Smooth muscle cell (in vitro differentiated cells): ENCODE data around the gene PACS2. TPM values are rescaled to one million over a fixed set of nuclear protein-coding genes. Genes with fewer than 3 reads are reported as not detected.

Experiments
- DNase-seq: peaks from one replicate; lab custom pipeline; 2025; ENCODE audit not compliant: unreplicated experiment; lab: John Stamatoyannopoulos, UW
- H2AFZ ChIP-seq: fragments of 200-600 bp; sonication (generic); 2 replicates; pipeline ENCODE4 v1.6.0; 2016; ENCODE audit warnings: antibody characterized with exemption, low read depth, mild to moderate bottlenecking
- H3F3A ChIP-seq: fragments of 200-600 bp; sonication (generic); 2 replicates; pipeline ENCODE4 v1.6.0; 2017; ENCODE audit warnings: antibody characterized with exemption, low read depth
- H3K27ac ChIP-seq: fragments of 200-600 bp; sonication (generic); 2 replicates; pipeline ENCODE4 v1.5.1; 2016; ENCODE audit warnings: low read depth, mild to moderate bottlenecking
- H3K27me3 ChIP-seq: fragments of 200-600 bp; sonication (generic); 2 replicates; pipeline ENCODE4 v1.6.1; 2016; ENCODE audit warnings: low read depth, mild to moderate bottlenecking
- H3K36me3 ChIP-seq: fragments of 200-600 bp; sonication (generic); 2 replicates; pipeline ENCODE4 v1.5.1; 2016; ENCODE audit warnings: low read depth
- H3K4me1 ChIP-seq: fragments of 200-600 bp; sonication (generic); 2 replicates; pipeline ENCODE4 v1.5.1; 2016; ENCODE audit warnings: low read depth
- H3K4me2 ChIP-seq: fragments of 200-600 bp; sonication (generic); 2 replicates; pipeline ENCODE4 v1.6.0; 2016; ENCODE audit warnings: mild to moderate bottlenecking
- H3K4me3 ChIP-seq: fragments of 200-600 bp; sonication (generic); 2 replicates; pipeline ENCODE4 v1.5.1; 2016; ENCODE audit warnings: mild to moderate bottlenecking
- H3K79me2 ChIP-seq: fragments of 200-600 bp; sonication (generic); 2 replicates; pipeline ENCODE4 v1.6.0; 2016; ENCODE audit warnings: low read depth, mild to moderate bottlenecking
- H3K9ac ChIP-seq: fragments of 200-600 bp; sonication (generic); 2 replicates; pipeline ENCODE4 v1.6.0; 2016; ENCODE audit warnings: low read depth
- H3K9me3 ChIP-seq: fragments of 200-600 bp; sonication (generic); replicated peaks from 2 replicates; pipeline ENCODE4 v1.5.1; 2016; ENCODE audit warnings: low read depth
- H4K20me1 ChIP-seq: fragments of 200-600 bp; sonication (generic); 2 replicates; pipeline ENCODE4 v1.6.0; 2016; ENCODE audit warnings: low read depth
- CTCF ChIP-seq: fragments of 200-600 bp; sonication (generic); IDR thresholded peaks from 2 replicates; pipeline ENCODE4 v1.5.1; 2017; ENCODE audit warnings: borderline replicate concordance, mild to moderate bottlenecking, antibody characterized with exemption; ENCODE audit not compliant: insufficient read depth, poor library complexity, severe bottlenecking
- WGBS: methylation state at CpG from one replicate; pipeline ENCODE4 v1.1.7; 2016; ENCODE audit warnings: low lambda C conversion rate; 5-methylcytosine and 5-hydroxymethylcytosine counted together
- polyA plus RNA-seq: library from polyadenylated mRNA; unstranded; fragments of >200 nt; fragmentation: Nextera tagmentation; extraction: Ambion mirVana; gene quantifications from 2 replicates; pipeline ENCODE4 v1.2.1, GENCODE V29; 2016
- total RNA-seq: library from RNA; depleted of rRNA; stranded (reverse); fragments of >200 nt; gene quantifications from 2 replicates; pipeline ENCODE4 v1.2.3, GENCODE V29; 2014

PACS2 gene
- total and polyA plus RNA-seq, 2 experiments from 2014 or later = 36.9 to 49.1 TPM

- TF ChIP-seq CTCF = no peak
These were observed 15.9 kb downstream of the PACS2 start for GRCh38 chr14:105330491-105330895.

DNA sequence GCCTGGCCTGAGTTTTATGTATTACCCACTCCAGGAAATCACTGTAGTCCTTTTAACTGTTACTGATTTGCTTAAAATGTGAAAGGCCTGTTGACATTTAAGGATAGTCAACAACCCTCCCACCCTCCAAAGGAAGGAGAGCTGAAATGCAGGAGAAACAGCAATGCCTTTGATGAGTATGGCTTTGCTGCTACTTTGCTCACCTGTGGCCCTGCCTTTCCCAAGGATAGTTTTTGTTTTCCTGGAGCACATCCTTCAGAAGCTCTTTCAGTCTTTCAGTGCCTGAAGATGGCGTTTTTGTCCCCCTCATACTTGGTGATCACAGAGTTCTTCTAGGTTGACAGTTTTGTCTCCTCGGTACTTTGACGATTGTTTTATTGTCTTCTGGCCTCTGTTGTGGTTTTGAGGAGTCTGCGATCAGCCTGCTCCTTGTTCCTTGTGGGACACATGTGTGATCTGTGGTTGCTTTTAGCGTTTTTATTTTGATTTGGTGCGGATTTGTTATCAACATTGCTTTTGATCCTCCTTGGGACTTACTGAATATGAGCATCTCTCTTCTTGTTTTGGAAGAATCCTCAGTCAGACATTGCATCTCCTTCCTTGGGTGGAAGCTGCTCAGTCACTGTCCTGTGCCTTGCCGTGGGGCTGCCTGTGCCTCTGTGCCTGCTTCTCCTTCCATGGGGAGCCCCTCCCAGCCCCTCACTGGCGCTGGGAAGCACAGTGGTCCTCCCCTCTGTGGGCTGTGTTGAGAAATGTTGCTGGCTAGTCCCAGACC, 17.2 kb downstream of the PACS2 start:
- Histone ChIP-seq H2AFZ (no peak overlapping the region), H3K79me2 (peaks cover 30% of the 10 kb centered on the region)
- 88% methylated on average over 8 of the region's 8 CpGs for WGBS

More at GRCh38 chr14:105330491-105330895, 15.9 kb downstream of the PACS2 start:
- Histone ChIP-seq H3K27me3 (no peaks in the 10 kb centered on the region), H3K79me2 (peaks cover 36% of the 10 kb centered on the region), H4K20me1 (peaks cover 88% of the 10 kb centered on the region), H3K4me3 (no peak overlapping the region), H2AFZ (no peak overlapping the region), H3K4me2 (peak overlapping the region; percentile 65), H3F3A (no peaks in the 10 kb centered on the region), H3K36me3 (no peaks in the 10 kb centered on the region), H3K27ac (no peak overlapping the region), H3K9ac (no peak overlapping the region), H3K4me1 (peaks cover 13% of the 10 kb centered on the region), H3K9me3 (no peaks in the 10 kb centered on the region)
- DNase-seq = no peak
- 66% methylated on average over 12 of the region's 13 CpGs for WGBS

GRCh38 chr14:105332350-105332874, 17.9 kb downstream of the PACS2 start:
- no peaks in the 10 kb centered on the region for H3F3A ChIP-seq
- no peak overlapping the region for H3K9ac ChIP-seq
- no peak for DNase-seq
- no peaks in the 10 kb centered on the region for H3K9me3 ChIP-seq
- peaks cover 88% of the 10 kb centered on the region for H4K20me1 ChIP-seq
- H3K27me3 ChIP-seq = no peaks in the 10 kb centered on the region
- TF ChIP-seq CTCF = no peak
- H3K4me1 ChIP-seq = peaks cover 11% of the 10 kb centered on the region
- H3K79me2 ChIP-seq = peaks cover 32% of the 10 kb centered on the region
- H3K36me3 ChIP-seq = no peaks in the 10 kb centered on the region
- H3K4me3 ChIP-seq = no peak overlapping the region
- 89% methylated on average over 11 of the region's 11 CpGs for WGBS
- H3K27ac ChIP-seq = no peak overlapping the region
- H2AFZ ChIP-seq = no peak overlapping the region
- H3K4me2 ChIP-seq = no peak overlapping the region

More for the DNA sequence above, 17.2 kb downstream of the PACS2 start:
- no peaks in the 10 kb centered on the region for H3K36me3 ChIP-seq
- no peak for DNase-seq
- H3K27ac ChIP-seq = no peak overlapping the region
- no peaks in the 10 kb centered on the region for H3F3A ChIP-seq
- H3K27me3 ChIP-seq = no peaks in the 10 kb centered on the region
- H3K9me3 ChIP-seq = no peaks in the 10 kb centered on the region
- TF ChIP-seq CTCF = no peak
- H3K9ac ChIP-seq = no peak overlapping the region
- no peak overlapping the region for H3K4me2 ChIP-seq
- peaks cover 88% of the 10 kb centered on the region for H4K20me1 ChIP-seq
- no peak overlapping the region for H3K4me3 ChIP-seq
- peaks cover 13% of the 10 kb centered on the region for H3K4me1 ChIP-seq
